CD4-positive, alpha-beta memory T cell (primary cell): Measurements from ENCODE around the gene TSHZ2. TPM values are rescaled to one million over a fixed set of nuclear protein-coding genes. Genes with fewer than 3 reads are reported as not detected.

Experiments
- CTCF ChIA-PET: fragments of 350-600 bp; sonication (Branson Sonifier 250); formaldehyde crosslinking; loops from one replicate; lab custom pipeline; 2021; ENCODE audit warnings: inconsistent platforms; ENCODE audit not compliant: partially characterized antibody; lab: Charles Lee
- POLR2A ChIA-PET: fragments of 350-600 bp; sonication (Branson Sonifier 250); formaldehyde crosslinking; loops from one replicate; lab custom pipeline; 2021; ENCODE audit not compliant: partially characterized antibody; lab: Charles Lee
- DNase-seq, 5 donors: peaks; one replicate each; pipeline versions ENCODE4 v3.0.0 to v3.0.0-alpha.2; 2020 to 2022; ENCODE audit warnings: mixed read lengths in 1 of 5
- H3K27ac ChIP-seq: one replicate; pipeline ENCODE4 v1.7.0; 2013; ENCODE audit warnings: low read depth, low read length
- H3K27me3 ChIP-seq: 2 replicates; pipeline ENCODE4 v1.7.0; 2013; ENCODE audit warnings: mild to moderate bottlenecking, low read length, moderate library complexity; ENCODE audit not compliant: insufficient read depth
- H3K36me3 ChIP-seq: 2 replicates; pipeline ENCODE4 v1.7.0; 2013; ENCODE audit warnings: mild to moderate bottlenecking, low read length, moderate library complexity; ENCODE audit not compliant: insufficient read depth
- H3K4me1 ChIP-seq: 2 replicates; pipeline ENCODE4 v1.7.0; 2013; ENCODE audit warnings: mild to moderate bottlenecking, low read length, moderate library complexity; ENCODE audit not compliant: insufficient read depth
- H3K4me3 ChIP-seq, 2 donors: one replicate each; pipeline ENCODE4 v1.7.0; 2013; ENCODE audit warnings: low read length in 2 of 2, mild to moderate bottlenecking in 1 of 2
- H3K9me3 ChIP-seq, 2 donors: one replicate each; pipeline ENCODE4 v1.7.0; 2013; ENCODE audit warnings: low read length in 2 of 2, control low read depth in 1 of 2; ENCODE audit not compliant: control insufficient read depth in 1 of 2
- H3K27ac Mint-ChIP-seq, 7 donors: one replicate each; pipeline ENCODE4 v1.8.0; 2020 to 2021; ENCODE audit warnings: mixed read lengths in 7 of 7, mild to moderate bottlenecking in 6 of 7, inconsistent platforms in 3 of 7, moderate library complexity in 3 of 7
- H3K27me3 Mint-ChIP-seq, 2 donors: one replicate each; pipeline ENCODE4 v1.8.0; 2020 to 2021; ENCODE audit warnings: mixed read lengths in 2 of 2
- H3K36me3 Mint-ChIP-seq, 2 donors: one replicate each; pipeline ENCODE4 v1.8.0; 2020 to 2021; ENCODE audit warnings: mixed read lengths in 2 of 2, inconsistent platforms in 1 of 2, mild to moderate bottlenecking in 1 of 2
- H3K4me1 Mint-ChIP-seq, 4 donors: one replicate each; pipeline ENCODE4 v1.8.0; 2020 to 2021; ENCODE audit warnings: mixed read lengths in 4 of 4, mild to moderate bottlenecking in 1 of 4
- H3K4me3 Mint-ChIP-seq, 8 donors: one replicate each; pipeline ENCODE4 v1.8.0; 2020 to 2021; ENCODE audit warnings: mixed read lengths in 8 of 8, mild to moderate bottlenecking in 7 of 8, moderate library complexity in 6 of 8, inconsistent platforms in 3 of 8
- H3K9me3 Mint-ChIP-seq, 8 donors: one replicate each; pipeline ENCODE4 v1.8.0; 2020 to 2021; ENCODE audit warnings: mixed read lengths in 8 of 8, mild to moderate bottlenecking in 5 of 8, inconsistent platforms in 3 of 8, moderate library complexity in 1 of 8
- intact Hi-C: fragments of 100-400 bp; cut with micrococcal nuclease; formaldehyde crosslinking; loops from one replicate; pipeline ENCODE4 v1.15.1; 2023
- polyA plus RNA-seq, 2 donors: library from polyadenylated mRNA; unstranded; fragments of 300-500 nt; fragmentation: Illumina TruSeq; gene quantifications; one replicate each; pipeline ENCODE4 v1.2.3, GENCODE V29; 2021
- total RNA-seq, 2 experiments: library from RNA; stranded (reverse); gene quantifications; one replicate each; pipeline ENCODE4 v1.2.3, GENCODE V29; 2021

Gene TSHZ2
- total and polyA plus RNA-seq, 4 experiments from 2014 or later: 2.3 to 31.8 (median 17.1) TPM

DNA sequence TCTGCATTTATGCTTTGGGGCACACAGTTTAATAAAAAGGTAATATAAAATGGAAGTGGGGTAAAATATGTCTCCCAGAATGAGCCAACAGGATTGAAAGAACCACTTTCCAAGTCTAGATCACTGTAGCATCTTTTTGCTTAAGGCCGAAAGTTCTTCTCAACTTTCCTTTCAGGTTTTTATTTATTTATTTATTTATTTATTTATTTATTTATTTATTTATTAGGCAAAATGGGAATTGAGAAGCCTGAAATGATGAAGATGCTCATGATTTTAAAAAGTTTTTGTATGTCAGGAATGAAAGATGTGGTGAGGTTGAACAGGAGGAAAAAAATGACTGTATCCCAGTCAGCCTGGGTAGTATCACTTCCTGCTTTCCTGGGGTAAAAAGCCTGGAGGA is 24.0 kb downstream of the TSHZ2 start:
- no peaks in the 10 kb centered on the region for H3K36me3 ChIP-seq
- Mint-ChIP-seq H3K4me3 (no peak overlapping the region), H3K36me3 (no peaks in the 10 kb centered on the region), H3K27ac (peak overlapping the region in 3 of 7 donors; percentile 33 to 48 (median 35)), H3K4me1 (peaks cover 10 to 42% (median 19%) of the 10 kb centered on the region in 4 donors), H3K9me3 (no peaks in the 10 kb centered on the region), H3K27me3 (peaks cover 0 to 3% of the 10 kb centered on the region in 2 donors)
- no peak overlapping the region for H3K27ac ChIP-seq
- H3K4me1 ChIP-seq: peaks cover 8% of the 10 kb centered on the region
- H3K9me3 ChIP-seq: no peaks in the 10 kb centered on the region
- no peaks in the 10 kb centered on the region for H3K27me3 ChIP-seq
- intact Hi-C loops: no loop called here
- CTCF ChIA-PET: no interaction called here
- POLR2A ChIA-PET: no interaction called here
- no peak for DNase-seq
- H3K4me3 ChIP-seq: no peak overlapping the region

DNA sequence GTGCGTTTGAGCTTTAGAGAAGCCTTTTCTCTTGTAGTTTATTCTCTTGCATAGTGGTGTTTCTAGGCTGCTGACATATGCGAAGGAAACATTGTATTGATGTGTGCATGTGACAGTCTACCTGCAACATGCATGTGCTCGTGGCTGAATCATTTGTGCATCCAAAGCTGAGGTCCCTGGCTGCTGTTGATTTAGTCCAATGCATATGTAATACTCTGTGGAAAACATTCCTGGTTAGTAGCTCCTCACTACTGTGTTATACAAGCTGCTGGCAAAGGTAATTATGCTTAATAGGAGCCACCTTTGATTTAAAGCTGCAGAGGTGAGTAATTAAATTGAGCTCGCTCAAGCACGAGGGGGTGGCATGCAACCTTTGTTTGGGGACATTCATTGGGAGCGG is 24.5 kb downstream of the TSHZ2 start:
- Histone ChIP-seq H3K36me3 (no peaks in the 10 kb centered on the region), H3K4me1 (peaks cover 13% of the 10 kb centered on the region), H3K27me3 (no peaks in the 10 kb centered on the region), H3K4me3 (no peak overlapping the region), H3K9me3 (no peaks in the 10 kb centered on the region), H3K27ac (no peak overlapping the region)
- peaks cover 13 to 47% (median 25%) of the 10 kb centered on the region in 4 donors for H3K4me1 Mint-ChIP-seq
- peak overlapping the region in 3 of 7 donors; percentile 35 to 50 (median 48) for H3K27ac Mint-ChIP-seq
- H3K27me3 Mint-ChIP-seq: peaks cover 0 to 3% of the 10 kb centered on the region in 2 donors
- no peaks in the 10 kb centered on the region for H3K9me3 Mint-ChIP-seq
- H3K36me3 Mint-ChIP-seq: no peaks in the 10 kb centered on the region
- DNase-seq: no peak
- intact Hi-C loops: no loop called here
- POLR2A ChIA-PET: no interaction called here
- CTCF ChIA-PET: no interaction called here
- no peak overlapping the region for H3K4me3 Mint-ChIP-seq

DNA sequence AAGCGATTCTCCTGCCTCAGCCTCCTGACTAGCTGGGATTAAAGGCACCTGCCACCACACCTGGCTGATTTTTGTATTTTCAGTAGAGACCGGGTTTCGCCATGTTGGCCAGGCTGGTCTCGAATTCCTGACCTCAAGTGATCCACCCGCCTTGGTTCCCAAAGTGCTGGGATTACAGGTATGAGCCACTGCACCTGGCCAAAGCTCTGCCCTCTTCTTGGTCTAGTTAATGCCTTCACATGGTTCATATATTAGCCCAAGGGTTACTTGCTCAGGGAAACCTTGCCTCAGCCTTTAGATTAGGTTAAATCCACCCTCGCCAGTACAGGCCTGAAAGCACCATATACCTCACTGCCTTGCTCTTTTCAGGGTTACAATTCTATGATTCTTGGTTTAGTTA is 26.1 kb downstream of the TSHZ2 start:
- Histone ChIP-seq H3K4me1 (peaks cover 27% of the 10 kb centered on the region), H3K9me3 (no peaks in the 10 kb centered on the region), H3K27me3 (no peaks in the 10 kb centered on the region), H3K4me3 (no peak overlapping the region), H3K36me3 (no peaks in the 10 kb centered on the region), H3K27ac (no peak overlapping the region)
- H3K27ac Mint-ChIP-seq: peak overlapping the region in 6 of 7 donors; percentile 20 to 75 (median 42)
- H3K9me3 Mint-ChIP-seq: no peaks in the 10 kb centered on the region
- POLR2A ChIA-PET: interaction anchor here (1.2 to 4.6 kb wide), 2 partner anchors 17 to 23 kb away, joined by 3 to 111 read pairs; no protein-coding TSS in a partner anchor
- peaks cover 0 to 3% of the 10 kb centered on the region in 2 donors for H3K27me3 Mint-ChIP-seq
- no peak overlapping the region for H3K4me3 Mint-ChIP-seq
- H3K4me1 Mint-ChIP-seq: peaks cover 22 to 54% (median 37%) of the 10 kb centered on the region in 4 donors
- CTCF ChIA-PET: no interaction called here
- DNase-seq: no peak
- no peaks in the 10 kb centered on the region for H3K36me3 Mint-ChIP-seq
- intact Hi-C loops: no loop called here

DNA sequence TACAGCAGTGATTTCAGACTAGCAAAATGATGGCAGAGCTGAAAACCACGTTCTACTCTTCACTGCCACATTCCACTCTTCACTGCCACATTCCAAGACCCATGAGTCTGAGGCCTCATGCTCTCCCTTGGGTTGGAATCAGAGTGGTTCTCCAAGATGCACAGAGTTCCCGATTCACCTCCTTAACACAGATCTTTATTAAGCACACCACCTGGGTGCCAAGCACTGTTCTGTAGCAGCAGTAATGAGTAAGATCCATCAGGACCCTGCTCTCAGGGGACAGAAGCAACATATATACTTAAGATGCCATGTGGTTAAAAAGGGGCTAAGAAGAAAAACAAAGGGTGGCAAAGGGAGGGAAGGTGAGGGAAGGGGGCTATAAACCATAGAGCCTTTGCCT is 26.9 kb downstream of the TSHZ2 start:
- Mint-ChIP-seq H3K4me3 (no peak overlapping the region), H3K27me3 (peaks cover 0 to 2% of the 10 kb centered on the region in 2 donors), H3K36me3 (no peaks in the 10 kb centered on the region), H3K27ac (peak overlapping the region in 5 of 7 donors; percentile 5 to 60 (median 38)), H3K9me3 (no peaks in the 10 kb centered on the region), H3K4me1 (peaks cover 24 to 57% (median 37%) of the 10 kb centered on the region in 4 donors)
- CTCF ChIA-PET: no interaction called here
- intact Hi-C loops: no loop called here
- Histone ChIP-seq H3K9me3 (no peaks in the 10 kb centered on the region), H3K27ac (no peak overlapping the region), H3K4me1 (peaks cover 35% of the 10 kb centered on the region), H3K27me3 (no peaks in the 10 kb centered on the region), H3K4me3 (no peak overlapping the region), H3K36me3 (no peaks in the 10 kb centered on the region)
- POLR2A ChIA-PET: interaction anchor here (3.6 to 4.6 kb wide), 2 partner anchors 19 to 23 kb away, joined by 17 to 111 read pairs; no protein-coding TSS in a partner anchor
- no peak for DNase-seq

DNA sequence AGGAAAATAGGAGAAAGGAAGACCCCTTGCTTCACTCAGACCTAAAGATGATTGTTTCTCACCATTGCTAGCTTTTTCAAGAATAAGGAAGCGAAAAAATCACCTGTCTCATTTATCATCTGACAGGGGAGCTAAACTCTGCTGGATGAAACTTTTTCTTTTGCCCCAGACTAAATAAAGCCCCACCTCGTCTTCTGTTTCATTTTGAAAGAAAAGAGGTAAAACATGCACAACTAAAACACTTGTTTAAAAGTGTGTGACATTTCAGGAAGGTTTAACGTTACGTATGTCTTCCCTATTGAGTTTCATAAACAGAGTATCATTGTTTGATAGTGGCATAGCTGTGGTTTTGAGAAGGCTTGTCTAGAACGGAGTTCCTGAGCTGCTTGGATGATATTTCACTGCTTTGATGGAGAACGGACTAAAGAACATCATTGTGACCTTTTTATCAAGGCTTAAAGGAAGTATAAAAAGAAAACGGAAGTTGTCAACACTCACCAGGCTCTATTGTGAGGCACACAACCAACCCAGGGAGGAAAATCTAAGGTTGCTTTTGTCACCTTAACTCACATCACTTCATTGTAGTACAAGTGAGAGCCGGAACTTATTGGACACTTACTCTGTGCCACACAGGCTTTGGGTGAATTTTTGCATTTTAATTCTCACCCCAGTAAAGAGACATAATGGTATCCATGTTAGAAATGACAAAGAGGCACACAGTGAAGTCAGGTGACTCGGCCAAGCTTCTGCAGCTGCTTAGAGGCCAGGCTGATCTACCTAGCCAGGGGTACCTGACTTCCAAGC is 29.5 kb downstream of the TSHZ2 start:
- Mint-ChIP-seq H3K27me3 (peaks cover 0 to 5% of the 10 kb centered on the region in 2 donors), H3K9me3 (no peaks in the 10 kb centered on the region), H3K4me3 (peak overlapping the region; percentile 74 to 92 (median 84)), H3K4me1 (peaks cover 24 to 50% (median 44%) of the 10 kb centered on the region in 4 donors), H3K27ac (peak overlapping the region; percentile 87 to 98 (median 94)), H3K36me3 (no peaks in the 10 kb centered on the region)
- no peaks in the 10 kb centered on the region for H3K36me3 ChIP-seq
- no peaks in the 10 kb centered on the region for H3K27me3 ChIP-seq
- peak in 4 of 5 donors; percentile 30 to 52 (median 38) for DNase-seq
- peak overlapping the region; percentile 41 for H3K27ac ChIP-seq
- intact Hi-C loops: loop anchor here (1.0 to 10.0 kb wide), 2 partner anchors 26 to 597 kb away; no protein-coding TSS in a partner anchor
- H3K4me3 ChIP-seq: peak overlapping the region; percentile 30 to 39
- no peaks in the 10 kb centered on the region for H3K9me3 ChIP-seq
- ChIA-PET CTCF (interaction anchor here (0.8 to 3.3 kb wide), 4 partner anchors 19 to 689 kb away, joined by 3 to 21 read pairs (median 8); no protein-coding TSS in a partner anchor), POLR2A (interaction anchor here (0.7 to 4.6 kb wide), 19 partner anchors 10 to 948 kb away, joined by 3 to 111 read pairs (median 4); no protein-coding TSS in a partner anchor)
- peaks cover 42% of the 10 kb centered on the region for H3K4me1 ChIP-seq

DNA sequence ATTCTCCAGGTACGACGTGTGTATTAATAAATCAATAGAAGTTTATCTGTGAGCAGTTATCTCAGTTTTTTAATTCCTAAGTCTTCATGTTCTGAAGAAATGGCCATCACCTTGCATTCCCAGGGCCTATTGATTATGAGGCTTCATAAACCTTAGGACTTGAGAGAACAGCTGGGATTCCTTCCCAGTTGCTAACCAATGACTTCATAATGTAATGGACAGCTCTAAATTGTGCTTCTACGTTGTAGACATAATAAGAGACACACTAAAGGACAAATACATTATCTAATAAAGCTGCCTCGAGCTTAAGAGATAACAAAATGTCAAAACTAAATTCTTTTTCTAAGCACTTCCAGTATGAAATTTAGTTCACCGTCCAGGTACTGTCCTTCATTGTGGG is 30.6 kb downstream of the TSHZ2 start:
- Mint-ChIP-seq H3K4me1 (peaks cover 22 to 51% (median 47%) of the 10 kb centered on the region in 4 donors), H3K4me3 (no peak overlapping the region), H3K9me3 (peaks cover 0 to 3% (median 0%) of the 10 kb centered on the region in 8 donors), H3K27ac (peak overlapping the region in 6 of 7 donors; percentile 34 to 92 (median 48)), H3K36me3 (no peaks in the 10 kb centered on the region), H3K27me3 (peaks cover 0 to 5% of the 10 kb centered on the region in 2 donors)
- no peak for DNase-seq
- no peaks in the 10 kb centered on the region for H3K9me3 ChIP-seq
- H3K27me3 ChIP-seq: no peaks in the 10 kb centered on the region
- ChIA-PET CTCF (interaction anchor here (1.5 to 3.3 kb wide), 2 partner anchors 27 to 593 kb away, joined by 3 to 21 read pairs; no protein-coding TSS in a partner anchor), POLR2A (interaction anchor here (0.7 to 4.6 kb wide), 7 partner anchors 10 to 595 kb away, joined by 3 to 111 read pairs (median 13); no protein-coding TSS in a partner anchor)
- no peak overlapping the region for H3K27ac ChIP-seq
- intact Hi-C loops: loop anchor here (10.0 kb wide), 1 partner anchor 598 kb away; no protein-coding TSS in a partner anchor
- peaks cover 48% of the 10 kb centered on the region for H3K4me1 ChIP-seq
- H3K4me3 ChIP-seq: no peak overlapping the region
- H3K36me3 ChIP-seq: no peaks in the 10 kb centered on the region
